ENCODE results near the gene CIITA.

The CIITA gene

DNA sequence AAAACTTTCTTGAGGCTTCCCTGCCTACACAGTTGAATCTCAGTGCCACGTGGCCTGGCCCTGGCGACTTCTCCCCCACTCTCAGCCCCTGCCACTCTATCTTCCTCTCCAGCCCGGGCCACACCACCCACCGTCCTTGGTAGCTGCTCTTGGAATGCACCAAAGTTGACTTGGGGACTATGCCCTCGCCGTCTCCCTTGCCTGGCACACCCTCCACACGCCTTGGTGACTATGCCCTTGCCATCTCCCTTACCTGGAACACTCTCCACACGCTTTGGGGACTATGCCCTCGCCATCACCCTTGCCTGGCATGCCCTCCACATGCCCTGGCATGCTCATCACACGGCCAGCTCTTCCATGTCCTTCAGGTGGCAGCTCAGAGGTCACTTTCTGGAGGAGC is 42.9 kb upstream of the CIITA start:
- TF ChIP-seq, protein P1, sequence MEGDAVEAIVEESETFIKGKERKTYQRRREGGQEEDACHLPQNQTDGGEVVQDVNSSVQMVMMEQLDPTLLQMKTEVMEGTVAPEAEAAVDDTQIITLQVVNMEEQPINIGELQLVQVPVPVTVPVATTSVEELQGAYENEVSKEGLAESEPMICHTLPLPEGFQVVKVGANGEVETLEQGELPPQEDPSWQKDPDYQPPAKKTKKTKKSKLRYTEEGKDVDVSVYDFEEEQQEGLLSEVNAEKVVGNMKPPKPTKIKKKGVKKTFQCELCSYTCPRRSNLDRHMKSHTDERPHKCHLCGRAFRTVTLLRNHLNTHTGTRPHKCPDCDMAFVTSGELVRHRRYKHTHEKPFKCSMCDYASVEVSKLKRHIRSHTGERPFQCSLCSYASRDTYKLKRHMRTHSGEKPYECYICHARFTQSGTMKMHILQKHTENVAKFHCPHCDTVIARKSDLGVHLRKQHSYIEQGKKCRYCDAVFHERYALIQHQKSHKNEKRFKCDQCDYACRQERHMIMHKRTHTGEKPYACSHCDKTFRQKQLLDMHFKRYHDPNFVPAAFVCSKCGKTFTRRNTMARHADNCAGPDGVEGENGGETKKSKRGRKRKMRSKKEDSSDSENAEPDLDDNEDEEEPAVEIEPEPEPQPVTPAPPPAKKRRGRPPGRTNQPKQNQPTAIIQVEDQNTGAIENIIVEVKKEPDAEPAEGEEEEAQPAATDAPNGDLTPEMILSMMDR (conservative IDR thresholded peaks at IDR 0.05), result no peak
- no peak for TF ChIP-seq ZFX (IDR thresholded peaks at IDR 0.05)
- H3K27ac ChIP-seq, result no peak overlapping the region

DNA sequence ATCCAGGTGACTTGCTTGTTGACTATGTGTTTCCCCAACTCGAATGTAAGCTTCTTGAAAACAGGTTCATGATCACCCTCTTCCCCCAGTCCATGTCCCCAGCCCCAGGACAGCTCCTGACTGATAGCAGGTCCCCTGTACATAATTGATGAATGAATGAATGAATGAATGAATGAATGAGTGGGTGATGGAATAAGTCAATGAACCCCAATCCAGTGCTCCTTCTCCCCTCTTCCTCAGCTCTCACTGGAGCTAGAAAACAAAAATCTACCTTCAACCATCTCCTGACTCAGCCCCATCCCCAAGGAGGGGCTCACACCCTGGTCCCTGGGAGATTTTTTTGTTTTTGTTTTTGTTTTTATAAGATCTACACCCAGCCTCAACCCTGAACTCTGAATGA is 42.2 kb upstream of the CIITA start:
- no peak overlapping the region for H3K27ac ChIP-seq
- TF ChIP-seq, protein P1 (conservative IDR thresholded peaks at IDR 0.05), result no peak
- TF ChIP-seq ZFX (IDR thresholded peaks at IDR 0.05), result no peak

DNA sequence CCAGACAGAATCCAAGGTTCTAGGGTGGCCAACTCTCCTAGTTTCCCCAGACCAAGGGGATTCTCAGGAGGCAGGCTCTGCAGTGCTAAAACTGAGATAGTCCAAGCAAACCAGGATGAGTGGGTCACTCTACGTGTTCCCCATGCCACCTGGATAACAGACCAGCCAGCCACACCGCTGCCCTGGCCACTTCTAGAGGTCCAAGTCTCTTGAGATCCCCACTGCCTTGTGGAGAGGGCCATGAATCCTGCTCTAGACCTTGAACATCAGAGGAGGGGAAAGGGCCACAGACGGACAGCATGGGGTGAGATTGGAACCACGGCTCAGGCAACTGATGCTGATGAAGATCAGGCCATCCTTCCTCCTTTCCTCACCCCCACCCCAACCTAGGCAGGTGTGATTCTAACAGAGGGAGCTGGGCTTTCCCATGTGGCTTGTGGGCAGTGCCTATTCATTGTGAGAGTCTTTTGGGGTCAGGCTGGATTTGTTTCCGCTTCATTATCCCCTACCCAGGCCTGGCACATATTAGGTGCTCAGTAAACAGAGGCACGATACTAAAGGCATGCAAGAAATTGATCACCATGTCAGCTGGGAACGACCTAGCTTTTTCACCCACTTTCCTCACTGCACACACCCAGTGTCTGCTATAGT is 41.6 kb upstream of the CIITA start:
- TF ChIP-seq, protein P1 (conservative IDR thresholded peaks at IDR 0.05), result no peak
- no peak for TF ChIP-seq ZFX (IDR thresholded peaks at IDR 0.05)

GRCh38 chr16:10836174-10836853 is 40.7 kb upstream of the CIITA start:
- no peak overlapping the region for H3K27ac ChIP-seq
- TF ChIP-seq, protein P1 (conservative IDR thresholded peaks at IDR 0.05), result no peak
- TF ChIP-seq ZFX (IDR thresholded peaks at IDR 0.05), result no peak

More for the DNA sequence above, 41.6 kb upstream of the CIITA start:
- H3K27ac ChIP-seq, result no peak overlapping the region

GRCh38 chr16:10838621-10839278 is 38.3 kb upstream of the CIITA start:
- no peak overlapping the region for H3K27ac ChIP-seq
- TF ChIP-seq, protein P1 (conservative IDR thresholded peaks at IDR 0.05), result no peak
- no peak for TF ChIP-seq ZFX (IDR thresholded peaks at IDR 0.05)

DNA sequence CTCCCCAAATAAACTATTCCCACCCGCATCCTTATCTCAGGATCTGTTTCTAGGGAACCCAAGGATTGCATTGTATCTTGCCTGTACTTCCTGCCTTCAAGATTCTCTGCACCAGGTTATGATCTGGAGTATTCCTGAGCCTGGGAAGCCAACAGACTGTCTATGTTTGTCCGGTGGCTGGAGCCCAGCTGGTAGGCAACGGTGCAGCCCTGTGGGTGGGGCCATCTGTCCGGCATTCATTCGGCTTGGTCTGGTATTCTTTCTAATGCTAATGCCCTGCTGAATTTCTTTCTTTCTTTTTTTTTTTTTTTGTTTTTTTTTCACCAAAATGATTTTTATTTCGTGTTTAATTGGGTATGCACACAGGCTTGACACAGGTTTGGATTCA is 37.7 kb upstream of the CIITA start:
- H3K27ac ChIP-seq, result no peak overlapping the region
- TF ChIP-seq, protein P1 (conservative IDR thresholded peaks at IDR 0.05), result no peak
- no peak for TF ChIP-seq ZFX (IDR thresholded peaks at IDR 0.05)

DNA sequence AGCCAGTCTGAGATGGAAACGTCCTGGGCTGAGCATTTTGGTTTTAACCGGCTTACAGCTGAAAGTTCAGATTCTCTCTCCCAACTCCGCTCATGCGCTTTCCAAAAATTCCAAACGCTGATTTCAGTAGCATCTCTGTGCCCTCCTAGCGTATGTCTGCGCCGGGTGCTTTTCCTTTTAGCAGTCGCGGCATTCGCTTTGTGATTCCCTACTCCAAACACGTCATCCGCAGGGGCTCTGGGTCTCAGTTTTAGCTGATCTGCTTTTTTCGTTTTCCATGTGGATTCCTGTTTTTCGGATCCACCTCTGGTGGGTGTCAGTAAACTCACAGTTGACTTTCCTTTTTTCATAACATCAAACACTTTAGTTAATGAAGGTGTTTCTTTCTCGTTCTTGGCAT is 36.3 kb upstream of the CIITA start:
- no peak overlapping the region for H3K27ac ChIP-seq
- TF ChIP-seq ZFX (IDR thresholded peaks at IDR 0.05), result no peak
- TF ChIP-seq, protein P1 (conservative IDR thresholded peaks at IDR 0.05), result no peak

Measured in C4-2B (cell line).